Measurements from ENCODE around the gene TCN2.
A peak's percentile ranks its signal among the peaks of the same experiment; 100 is the strongest.
"Not testable (repeated sequence)": the region's sequence is repeated elsewhere in the genome, so short reads cannot be mapped to it uniquely, and the experiment has no call there.

Gene TCN2

GRCh38 chr22:30606455-30607299 lies at the start of gene TCN2:
Gene TCN2 (plus strand): TSS chr22:30607174. CDS start chr22:30607332, 158 bp downstream.
- DNase-seq, result peak; percentile 85

- no peak for DNase-seq
These were observed 49.7 kb upstream of the TCN2 start for GRCh38 chr22:30557243-30557642.

GRCh38 chr22:30559889-30560288 lies 47.1 kb upstream of the TCN2 start:
- DNase-seq, result no peak

GRCh38 chr22:30560643-30561202 lies 46.3 kb upstream of the TCN2 start:
- DNase-seq, result not testable (repeated sequence)

GRCh38 chr22:30561402-30562189 lies 45.4 kb upstream of the TCN2 start:
- no peak for DNase-seq

GRCh38 chr22:30562366-30562765 lies 44.6 kb upstream of the TCN2 start:
- DNase-seq, result no peak

- DNase-seq, result no peak
These were observed 42.8 kb upstream of the TCN2 start for GRCh38 chr22:30564045-30564760.

GRCh38 chr22:30564761-30565119 lies 42.2 kb upstream of the TCN2 start:
- DNase-seq, result no peak

GRCh38 chr22:30565341-30565740 lies 41.6 kb upstream of the TCN2 start:
- DNase-seq, result no peak

GRCh38 chr22:30566125-30566524 lies 40.8 kb upstream of the TCN2 start:
- DNase-seq, result no peak

GRCh38 chr22:30567277-30567676 lies 39.7 kb upstream of the TCN2 start:
- not testable (repeated sequence) for DNase-seq

GRCh38 chr22:30568137-30568805 lies 38.7 kb upstream of the TCN2 start:
- no peak for DNase-seq

- DNase-seq, result no peak
These were observed 37.2 kb upstream of the TCN2 start for GRCh38 chr22:30569674-30570202.

- no peak for DNase-seq
These were observed 34.8 kb upstream of the TCN2 start for GRCh38 chr22:30572210-30572609.

- DNase-seq, result no peak
These were observed 34.0 kb upstream of the TCN2 start for GRCh38 chr22:30572840-30573593.

GRCh38 chr22:30573594-30574094 lies 33.3 kb upstream of the TCN2 start:
- no peak for DNase-seq

GRCh38 chr22:30574095-30574981 lies 32.6 kb upstream of the TCN2 start, which contains the start of gene GAL3ST1:
Gene GAL3ST1 (minus strand): TSS chr22:30574665. CDS start chr22:30557392, 17,273 bp downstream.
- no peak for DNase-seq

GRCh38 chr22:30574997-30575671 lies 31.8 kb upstream of the TCN2 start:
- no peak for DNase-seq

- no peak for DNase-seq
These were observed 31.1 kb upstream of the TCN2 start for GRCh38 chr22:30575859-30576258.
